ENCODE measurements around the gene ADH5. TPM values are rescaled to one million over a fixed set of nuclear protein-coding genes. Genes with fewer than 3 reads are reported as not detected.
"Not testable (repeated sequence)": the region's sequence is repeated elsewhere in the genome, so short reads cannot be mapped to it uniquely, and the experiment has no call there.

The ADH5 gene
- total RNA-seq, 2 experiments from 2014 or later, result 50.0 to 88.6 TPM

DNA sequence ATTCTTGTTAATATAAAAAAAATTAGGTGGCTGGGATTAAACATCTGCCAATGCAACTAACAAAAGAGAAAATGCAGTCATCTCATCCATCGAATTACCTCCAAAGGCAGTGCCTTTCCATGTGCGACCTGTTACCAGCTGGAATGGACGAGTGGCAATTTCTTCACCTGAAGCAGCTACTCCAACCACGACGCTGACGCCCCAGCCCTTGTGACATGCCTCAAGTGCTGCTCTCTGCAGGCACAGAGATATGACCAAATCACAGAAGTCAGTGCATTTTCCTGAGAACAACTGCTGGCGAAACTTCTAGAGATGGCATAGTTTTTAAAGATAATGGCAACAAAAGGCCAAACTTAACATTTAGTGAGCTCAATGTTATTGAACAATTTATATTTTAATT is 13.8 kb downstream of the ADH5 start:
- no peak for TF ChIP-seq EZH2phosphoT487 (IDR thresholded peaks at IDR 0.05; ENCODE audit: borderline replicate concordance, low read depth, low read length)
- TF ChIP-seq, protein P1, sequence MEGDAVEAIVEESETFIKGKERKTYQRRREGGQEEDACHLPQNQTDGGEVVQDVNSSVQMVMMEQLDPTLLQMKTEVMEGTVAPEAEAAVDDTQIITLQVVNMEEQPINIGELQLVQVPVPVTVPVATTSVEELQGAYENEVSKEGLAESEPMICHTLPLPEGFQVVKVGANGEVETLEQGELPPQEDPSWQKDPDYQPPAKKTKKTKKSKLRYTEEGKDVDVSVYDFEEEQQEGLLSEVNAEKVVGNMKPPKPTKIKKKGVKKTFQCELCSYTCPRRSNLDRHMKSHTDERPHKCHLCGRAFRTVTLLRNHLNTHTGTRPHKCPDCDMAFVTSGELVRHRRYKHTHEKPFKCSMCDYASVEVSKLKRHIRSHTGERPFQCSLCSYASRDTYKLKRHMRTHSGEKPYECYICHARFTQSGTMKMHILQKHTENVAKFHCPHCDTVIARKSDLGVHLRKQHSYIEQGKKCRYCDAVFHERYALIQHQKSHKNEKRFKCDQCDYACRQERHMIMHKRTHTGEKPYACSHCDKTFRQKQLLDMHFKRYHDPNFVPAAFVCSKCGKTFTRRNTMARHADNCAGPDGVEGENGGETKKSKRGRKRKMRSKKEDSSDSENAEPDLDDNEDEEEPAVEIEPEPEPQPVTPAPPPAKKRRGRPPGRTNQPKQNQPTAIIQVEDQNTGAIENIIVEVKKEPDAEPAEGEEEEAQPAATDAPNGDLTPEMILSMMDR (conservative IDR thresholded peaks at IDR 0.05; ENCODE audit: low read length), result no peak
- BruUV-seq (replicated peaks), result no TSS peak
- ChIA-PET POLR2A (interaction anchor here (0.6 to 1.5 kb wide), 3 partner anchors 10 to 538 kb away, joined by 3 read pairs; partner anchors contain the start of gene ADH5), CTCF (ENCODE audit: unreplicated experiment) (no interaction called here)
- H4K20me1 ChIP-seq (ENCODE audit: insufficient read depth, low read length), result no peaks in the 10 kb centered on the region
- H2AFZ ChIP-seq (ENCODE audit: low read length), result no peak overlapping the region
- peaks cover 96% of the 10 kb centered on the region for H3K36me3 ChIP-seq (ENCODE audit: insufficient read depth, low read length)
- no peaks in the 10 kb centered on the region for H3K4me1 ChIP-seq (ENCODE audit: insufficient read depth, low read length, poor library complexity, severe bottlenecking)
- H3K27ac ChIP-seq (ENCODE audit: low read depth, low read length, poor library complexity, severe bottlenecking), result no peak overlapping the region
- no peak overlapping the region for H3K4me2 ChIP-seq (ENCODE audit: low read length)
- no peak overlapping the region for H3K4me3 ChIP-seq (ENCODE audit: low read depth, low read length, poor library complexity, severe bottlenecking)
- H3K9me3 ChIP-seq (ENCODE audit: low read length), result no peaks in the 10 kb centered on the region
- intact Hi-C loops (cut with micrococcal nuclease; ENCODE audit: unreplicated experiment), result no loop called here
- H3K9me2 ChIP-seq (ENCODE audit: insufficient read depth, low read length), result no peaks in the 10 kb centered on the region
- no peaks in the 10 kb centered on the region for H3K79me2 ChIP-seq (ENCODE audit: insufficient read depth, low read depth, low read length)
- DNase-seq (ENCODE audit: low spot score), result no peak

DNA sequence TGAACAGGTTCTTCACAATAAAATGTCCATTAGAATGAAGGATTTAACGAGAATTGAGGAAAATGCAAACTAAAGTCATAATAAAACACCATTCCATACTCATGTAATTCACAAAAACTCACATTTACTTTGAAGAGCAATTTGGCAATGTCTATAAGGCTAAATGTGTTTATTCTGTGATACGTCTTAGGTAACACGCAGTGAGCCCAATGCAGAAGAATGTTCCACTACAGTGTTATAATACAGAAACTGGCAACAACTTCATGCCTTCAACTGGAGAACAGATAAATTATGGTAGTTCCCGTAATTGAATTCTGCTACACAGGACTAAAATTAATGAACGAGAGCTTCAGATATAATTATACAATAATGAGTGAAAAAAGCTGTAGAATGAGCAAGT is 17.4 kb downstream of the ADH5 start:
- Histone ChIP-seq H3K4me3 (ENCODE audit: low read depth, low read length, poor library complexity, severe bottlenecking) (no peak overlapping the region), H3K9me2 (ENCODE audit: insufficient read depth, low read length) (no peaks in the 10 kb centered on the region), H3K9me3 (ENCODE audit: low read length) (no peaks in the 10 kb centered on the region), H3K79me2 (ENCODE audit: insufficient read depth, low read depth, low read length) (no peaks in the 10 kb centered on the region), H3K27ac (ENCODE audit: low read depth, low read length, poor library complexity, severe bottlenecking) (no peak overlapping the region), H4K20me1 (ENCODE audit: insufficient read depth, low read length) (no peaks in the 10 kb centered on the region), H3K36me3 (ENCODE audit: insufficient read depth, low read length) (peaks cover 94% of the 10 kb centered on the region), H3K4me1 (ENCODE audit: insufficient read depth, low read length, poor library complexity, severe bottlenecking) (no peaks in the 10 kb centered on the region), H3K4me2 (ENCODE audit: low read length) (no peak overlapping the region), H2AFZ (ENCODE audit: low read length) (no peak overlapping the region)
- no TSS peak for BruUV-seq (replicated peaks)
- no peak for DNase-seq (ENCODE audit: low spot score)
- ChIA-PET POLR2A (no interaction called here), CTCF (ENCODE audit: unreplicated experiment) (no interaction called here)
- intact Hi-C loops (cut with micrococcal nuclease; ENCODE audit: unreplicated experiment), result no loop called here
- TF ChIP-seq, protein P1 (conservative IDR thresholded peaks at IDR 0.05; ENCODE audit: low read length), result no peak
- no peak for TF ChIP-seq EZH2phosphoT487 (IDR thresholded peaks at IDR 0.05; ENCODE audit: borderline replicate concordance, low read depth, low read length)

DNA sequence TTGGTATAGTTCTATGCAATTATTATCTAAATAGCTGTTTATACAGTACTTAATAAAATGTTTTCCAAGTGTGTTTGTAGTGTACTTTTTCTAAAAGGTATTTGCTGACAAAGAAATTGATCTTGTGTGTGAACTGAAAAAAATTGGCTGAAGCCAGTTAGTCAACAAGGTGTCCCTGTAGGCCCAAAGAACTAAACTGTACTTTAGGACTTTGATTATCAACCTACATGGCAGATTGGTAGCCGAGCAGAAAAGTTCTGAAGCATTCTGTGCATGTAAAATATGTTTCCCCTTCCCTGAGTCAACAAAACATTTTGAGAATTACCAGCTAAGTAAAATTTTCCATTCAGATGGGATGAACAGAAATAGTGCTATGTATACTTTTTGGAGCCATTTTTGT is 21.0 kb downstream of the ADH5 start:
- no peak overlapping the region for H3K4me2 ChIP-seq (ENCODE audit: low read length)
- ChIA-PET POLR2A (interaction anchor here (0.6 to 1.6 kb wide), 5 partner anchors 10 to 397 kb away, joined by 3 to 5 read pairs (median 3); no protein-coding TSS in a partner anchor), CTCF (ENCODE audit: unreplicated experiment) (no interaction called here)
- no TSS peak for BruUV-seq (replicated peaks)
- H2AFZ ChIP-seq (ENCODE audit: low read length), result no peak overlapping the region
- no peaks in the 10 kb centered on the region for H4K20me1 ChIP-seq (ENCODE audit: insufficient read depth, low read length)
- H3K27ac ChIP-seq (ENCODE audit: low read depth, low read length, poor library complexity, severe bottlenecking), result no peak overlapping the region
- no peaks in the 10 kb centered on the region for H3K4me1 ChIP-seq (ENCODE audit: insufficient read depth, low read length, poor library complexity, severe bottlenecking)
- intact Hi-C loops (cut with micrococcal nuclease; ENCODE audit: unreplicated experiment), result no loop called here
- peaks cover 85% of the 10 kb centered on the region for H3K36me3 ChIP-seq (ENCODE audit: insufficient read depth, low read length)
- H3K4me3 ChIP-seq (ENCODE audit: low read depth, low read length, poor library complexity, severe bottlenecking), result no peak overlapping the region
- H3K79me2 ChIP-seq (ENCODE audit: insufficient read depth, low read depth, low read length), result no peaks in the 10 kb centered on the region
- no peaks in the 10 kb centered on the region for H3K9me3 ChIP-seq (ENCODE audit: low read length)
- DNase-seq (ENCODE audit: low spot score), result no peak
- TF ChIP-seq EZH2phosphoT487 (IDR thresholded peaks at IDR 0.05; ENCODE audit: borderline replicate concordance, low read depth, low read length), result no peak
- TF ChIP-seq, protein P1 (conservative IDR thresholded peaks at IDR 0.05; ENCODE audit: low read length), result no peak
- H3K9me2 ChIP-seq (ENCODE audit: insufficient read depth, low read length), result no peaks in the 10 kb centered on the region

DNA sequence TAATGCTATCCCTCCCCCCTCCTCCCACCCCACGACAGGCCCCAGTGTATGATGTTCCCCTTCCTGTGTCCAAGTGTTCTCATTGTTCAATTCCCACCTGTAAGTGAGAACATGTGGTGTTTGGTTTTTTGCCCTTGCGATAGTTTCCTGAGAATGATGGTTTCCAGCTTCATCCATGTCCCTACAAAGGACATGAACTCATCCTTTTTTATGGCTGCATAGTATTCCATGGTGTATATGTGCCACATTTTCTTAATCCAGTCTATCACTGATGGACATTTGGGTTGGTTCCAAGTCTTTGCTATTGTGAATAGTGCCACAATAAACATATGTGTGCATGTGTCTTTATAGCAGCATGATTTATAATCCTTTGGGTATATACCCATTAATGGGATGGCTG is 23.1 kb downstream of the ADH5 start:
- H3K9me3 ChIP-seq (ENCODE audit: low read length); H3K27ac ChIP-seq (ENCODE audit: low read depth, low read length, poor library complexity, severe bottlenecking); H3K4me3 ChIP-seq (ENCODE audit: low read depth, low read length, poor library complexity, severe bottlenecking); intact Hi-C loops (cut with micrococcal nuclease; ENCODE audit: unreplicated experiment); POLR2A ChIA-PET; H3K4me1 ChIP-seq (ENCODE audit: insufficient read depth, low read length, poor library complexity, severe bottlenecking); H3K4me2 ChIP-seq (ENCODE audit: low read length); DNase-seq (ENCODE audit: low spot score); H4K20me1 ChIP-seq (ENCODE audit: insufficient read depth, low read length); CTCF ChIA-PET (ENCODE audit: unreplicated experiment); H3K9me2 ChIP-seq (ENCODE audit: insufficient read depth, low read length); BruUV-seq (replicated peaks); H3K79me2 ChIP-seq (ENCODE audit: insufficient read depth, low read depth, low read length); H2AFZ ChIP-seq (ENCODE audit: low read length): not testable (repeated sequence)
- peaks cover 83% of the 10 kb centered on the region for H3K36me3 ChIP-seq (ENCODE audit: insufficient read depth, low read length)
